HG03460 (cell line): Measurements from ENCODE around the gene ISOC2.
"Not testable (repeated sequence)": the region's sequence is repeated elsewhere in the genome, so short reads cannot be mapped to it uniquely, and the experiment has no call there.

Experiments
- ATAC-seq: cut with Tn5 transposase; IDR thresholded peaks from one replicate; pipeline ENCODE4 v1.9.1; 2021; ENCODE audit not compliant: unreplicated experiment

Gene ISOC2

DNA sequence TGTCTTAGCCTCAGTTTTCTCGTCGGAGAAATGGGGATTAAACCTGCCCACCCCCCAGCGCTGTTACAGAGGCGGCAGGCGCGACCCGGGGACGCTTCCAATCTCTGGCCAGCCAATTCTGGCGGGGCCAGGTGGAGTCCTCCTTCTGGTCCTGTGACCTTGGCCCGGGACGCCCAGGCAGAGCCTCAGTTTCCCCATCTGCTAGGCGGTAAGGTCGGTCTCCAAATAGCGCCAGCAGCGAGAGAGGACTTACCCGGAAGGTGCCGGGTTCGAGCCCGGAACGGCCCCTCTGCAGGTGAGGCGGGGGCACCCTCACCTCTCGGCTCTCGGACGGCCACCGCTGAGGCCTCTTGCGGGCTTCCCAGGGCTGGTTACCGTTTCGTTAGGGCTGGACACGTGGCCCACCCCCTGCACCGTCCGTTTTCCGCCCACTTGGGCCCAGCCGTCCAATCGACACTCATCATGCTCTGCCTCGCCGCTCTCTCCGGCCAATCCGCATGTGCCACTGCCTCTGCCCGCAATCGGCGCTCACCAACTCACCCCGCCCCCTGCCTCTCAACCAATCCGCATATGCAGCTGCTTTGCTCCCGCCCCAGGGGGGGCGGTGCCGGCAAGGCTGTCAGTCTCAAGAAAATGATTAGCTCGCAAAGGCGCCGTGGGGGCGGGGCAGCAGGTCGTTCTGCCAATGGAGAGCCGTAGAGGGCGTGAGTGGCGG lies at the start of gene ISOC2:
Gene ISOC2 (minus strand): TSS at position 384 of the 715 bp plus-strand sequence. CDS start 5,156 bp downstream, outside the sequence.
- peak; percentile 88 for ATAC-seq

DNA sequence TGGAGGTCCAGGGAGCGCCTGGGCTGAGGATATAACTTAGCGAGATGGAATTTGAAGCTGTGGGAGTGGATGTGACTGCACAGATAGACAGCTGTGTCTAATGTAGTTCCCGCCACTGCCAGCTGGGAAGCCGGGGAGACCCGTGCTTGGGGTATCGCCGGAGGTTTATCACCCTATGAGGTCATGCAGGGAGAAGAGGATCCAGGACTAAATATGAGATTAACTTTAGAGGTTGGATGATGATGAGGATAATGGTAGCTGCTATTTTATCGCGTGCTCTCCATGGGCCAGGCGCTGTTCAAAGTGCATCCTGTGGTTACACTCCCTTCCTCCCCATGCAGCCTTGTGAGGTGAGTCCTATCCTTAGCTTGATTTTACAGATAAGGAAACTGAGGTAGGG lies 46.7 kb upstream of the ISOC2 start:
- ATAC-seq = no peak

GRCh38 chr19:55504981-55505380 lies 43.5 kb upstream of the ISOC2 start:
- no peak for ATAC-seq

GRCh38 chr19:55504252-55504603 lies 42.8 kb upstream of the ISOC2 start:
- ATAC-seq = no peak

- peak; percentile 92 for ATAC-seq
Measured at GRCh38 chr19:55503502-55504251, 42.2 kb upstream of the ISOC2 start.

- ATAC-seq = no peak
Measured at GRCh38 chr19:55503157-55503501, 41.7 kb upstream of the ISOC2 start.

GRCh38 chr19:55502197-55502952 lies 40.9 kb upstream of the ISOC2 start:
- no peak for ATAC-seq

GRCh38 chr19:55500368-55500952 lies 39.0 kb upstream of the ISOC2 start:
- no peak for ATAC-seq

- ATAC-seq = no peak
Measured at GRCh38 chr19:55498246-55498840, 36.9 kb upstream of the ISOC2 start.

- no peak for ATAC-seq
Measured at GRCh38 chr19:55497763-55498162, 36.3 kb upstream of the ISOC2 start.

DNA sequence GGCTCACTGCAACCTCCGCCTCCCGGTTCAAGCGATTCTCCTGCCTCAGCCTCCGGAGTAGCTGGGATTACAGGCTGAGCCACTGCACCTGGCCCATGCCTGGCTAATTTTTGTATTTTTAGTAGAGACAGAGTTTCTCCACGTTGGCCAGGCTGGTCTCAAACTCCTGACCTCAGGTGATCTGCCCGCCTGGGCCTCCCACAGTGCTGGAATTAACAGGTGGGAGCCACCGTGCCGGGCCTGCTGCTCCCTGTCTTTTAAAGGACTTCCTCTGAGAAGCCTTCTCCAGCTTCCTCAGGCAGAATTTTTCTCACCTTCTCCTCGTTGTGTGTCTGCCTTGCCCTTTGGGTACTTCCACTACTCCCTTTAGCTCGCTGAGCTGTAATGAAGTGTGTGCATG lies 35.4 kb upstream of the ISOC2 start:
- not testable (repeated sequence) for ATAC-seq

- no peak for ATAC-seq
Measured at GRCh38 chr19:55495646-55496349, 34.4 kb upstream of the ISOC2 start.

- ATAC-seq = no peak
Measured at GRCh38 chr19:55494172-55494761, 32.8 kb upstream of the ISOC2 start.

DNA sequence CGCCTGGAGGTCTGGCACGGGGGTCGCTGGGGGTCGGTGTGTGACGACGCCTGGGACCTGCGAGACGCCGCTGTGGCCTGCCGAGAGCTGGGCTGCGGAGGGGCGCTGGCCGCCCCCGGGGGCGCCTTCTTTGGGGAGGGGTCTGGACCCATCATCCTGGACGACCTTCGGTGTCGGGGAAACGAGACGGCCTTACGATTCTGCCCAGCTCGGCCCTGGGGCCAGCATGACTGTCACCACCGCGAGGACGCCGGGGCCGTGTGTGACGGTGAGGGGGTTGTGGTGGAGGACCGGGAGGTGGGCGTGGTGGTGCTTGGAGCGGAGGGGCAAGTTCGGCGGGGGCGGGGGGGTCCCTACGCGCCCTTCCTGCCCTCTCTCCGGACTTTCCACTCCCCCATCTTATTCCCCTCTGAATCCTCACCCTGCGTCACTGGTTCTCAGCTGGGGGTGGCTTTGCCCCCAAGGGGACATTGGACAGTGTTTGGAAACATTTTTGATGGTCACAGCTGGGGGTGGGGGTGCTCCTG lies 32.3 kb upstream of the ISOC2 start:
- no peak for ATAC-seq

GRCh38 chr19:55493052-55493644 lies 31.7 kb upstream of the ISOC2 start:
- ATAC-seq = no peak

DNA sequence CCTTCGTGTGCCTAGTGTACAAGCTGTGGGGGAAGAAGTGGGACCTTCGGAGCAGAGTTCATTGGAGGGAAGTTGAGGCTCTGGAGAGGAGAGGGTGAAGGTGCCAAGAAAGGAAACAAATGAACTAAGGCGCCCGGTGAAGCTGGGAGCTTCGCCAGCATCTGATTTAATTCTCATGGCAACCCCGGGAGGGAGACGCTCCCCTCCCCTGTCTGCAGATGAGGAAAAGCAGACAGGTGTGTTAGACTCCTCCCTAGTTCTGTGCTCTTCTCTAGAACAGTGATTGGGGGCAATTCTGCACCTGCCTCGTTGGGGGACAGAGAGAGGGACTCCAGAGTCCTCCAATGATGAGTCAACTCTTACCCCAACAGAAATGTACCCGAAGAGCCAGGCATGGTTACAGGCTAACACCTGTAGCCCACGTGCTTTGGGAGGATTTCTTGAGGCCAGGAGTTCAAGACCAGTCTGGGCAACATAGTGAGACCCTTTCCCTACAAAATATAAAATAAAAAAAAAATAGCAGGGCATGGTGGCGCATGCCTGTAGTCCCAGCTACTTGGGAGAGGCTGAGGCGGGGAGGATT lies 31.0 kb upstream of the ISOC2 start:
- no peak for ATAC-seq

DNA sequence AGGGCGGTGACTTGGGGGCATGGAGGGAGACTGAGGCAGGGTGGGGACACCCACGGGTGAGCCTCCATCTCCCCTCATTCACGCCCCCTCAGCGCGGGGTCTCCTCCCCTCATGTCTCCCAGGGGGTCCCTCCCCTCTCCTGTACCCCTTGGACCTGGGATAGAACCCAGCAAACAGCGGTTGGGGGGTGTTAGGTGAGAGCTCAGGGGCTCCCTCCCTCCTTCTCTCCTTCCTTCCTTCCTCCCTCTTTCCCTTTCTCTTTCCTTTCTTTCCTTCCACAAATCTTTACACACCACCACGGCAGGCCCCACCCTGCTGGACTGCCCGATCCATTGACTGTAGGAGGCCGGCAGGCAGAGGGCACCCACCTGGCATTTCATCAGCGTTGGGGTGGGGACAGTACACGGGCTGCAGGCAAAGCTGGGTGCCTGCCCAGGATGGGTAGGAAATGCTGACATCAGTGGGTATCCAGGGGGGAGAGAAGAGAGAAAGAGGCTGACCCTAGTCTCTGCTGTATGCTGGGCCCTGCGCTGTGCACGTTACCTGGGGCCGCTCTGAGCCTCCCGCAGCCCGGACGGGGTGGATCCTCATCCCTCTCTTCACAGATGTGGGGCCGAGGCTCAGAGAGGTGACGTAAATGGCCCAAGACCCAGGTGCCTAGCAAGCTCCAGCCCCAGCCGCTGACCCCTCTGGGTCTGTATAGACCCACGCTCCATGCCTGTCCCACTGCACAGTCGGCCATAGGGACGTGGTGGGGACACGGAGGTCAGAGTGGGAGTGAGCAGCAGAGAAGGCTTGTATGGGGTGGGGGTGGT lies 30.3 kb upstream of the ISOC2 start:
- no peak for ATAC-seq
